Measurements from ENCODE around the gene MGMT.

MGMT gene

DNA sequence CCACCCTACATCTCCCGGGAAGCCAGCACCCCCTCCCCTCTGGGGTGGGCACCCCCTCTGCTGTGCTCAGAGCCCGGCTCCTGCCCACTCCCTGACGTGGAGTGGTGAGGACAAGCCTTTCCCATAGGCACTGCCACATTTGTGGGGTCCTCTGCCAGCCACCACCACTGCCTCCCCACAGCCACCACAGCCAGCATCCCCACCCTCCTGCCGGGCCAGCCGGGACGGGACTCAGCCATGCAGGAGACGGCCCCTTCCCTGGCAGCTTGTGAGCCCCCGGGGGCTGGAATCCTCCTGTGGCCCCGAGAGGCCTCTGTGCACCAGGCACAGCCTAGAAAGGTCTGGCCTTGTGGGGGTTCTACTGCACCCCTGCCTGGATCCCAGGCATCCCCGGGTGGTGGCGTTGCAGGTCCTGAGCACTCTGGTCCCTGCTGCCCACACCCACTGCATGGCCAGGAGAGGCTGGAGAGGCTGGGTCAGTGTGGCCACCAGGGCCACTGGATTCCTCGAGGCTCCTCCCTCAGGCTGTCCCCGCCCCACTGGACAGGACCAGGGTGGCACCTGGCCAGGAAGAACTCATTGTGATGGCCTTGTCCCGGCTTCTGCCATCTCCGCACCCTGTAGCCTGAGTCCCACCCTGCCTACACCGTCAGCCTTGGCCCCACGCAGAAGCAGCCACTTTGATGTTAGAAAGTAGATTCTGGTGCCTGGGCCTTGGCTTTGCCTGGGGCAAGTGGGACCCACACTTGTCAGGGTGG is 349.0 kb downstream of the MGMT start:
- no peak for DNase-seq

DNA sequence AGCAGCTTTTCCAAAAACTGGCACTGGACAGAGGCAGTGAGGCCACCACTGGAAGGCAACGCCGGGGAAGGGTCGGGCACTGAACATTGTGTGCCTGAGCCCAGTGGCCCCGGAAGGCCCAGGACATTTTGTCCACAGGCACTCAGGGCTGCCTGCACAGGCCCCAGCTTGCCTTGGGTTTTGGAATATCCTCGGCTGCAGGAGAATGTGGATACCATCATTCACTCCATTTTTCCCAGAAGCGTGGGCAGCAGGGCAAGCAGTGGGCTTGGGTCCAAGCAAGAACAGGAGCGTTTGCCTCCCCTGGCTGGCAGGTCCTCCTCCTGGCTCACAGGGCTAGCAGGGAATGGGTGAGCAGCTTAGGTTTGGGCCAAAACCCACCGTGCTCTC is 349.6 kb downstream of the MGMT start:
- no peak for DNase-seq
